Measurements from ENCODE around the gene TRAP1. TPM values are rescaled to one million over a fixed set of nuclear protein-coding genes. Genes with fewer than 3 reads are reported as not detected.

The TRAP1 gene
- total RNA-seq, 2 donors from 2014 or later: 78.1 to 92.9 TPM

GRCh38 chr16:3712861-3713372, 4.4 kb downstream of the TRAP1 start:
- Histone ChIP-seq H3K4me1 (peaks cover 40% of the 10 kb centered on the region), H3K4me3 (no peak overlapping the region), H3K27ac (peak overlapping the region; percentile 35 to 84 (median 76)), H3K9me3 (no peaks in the 10 kb centered on the region), H3K27me3 (no peaks in the 10 kb centered on the region), H3K36me3 (replicated peaks in 1 of 2; ENCODE audit: insufficient read depth in 1 of 2, low read depth in 2 of 2) (no peaks in the 10 kb centered on the region)
- peak in 2 of 3 donors; percentile 44 to 46 for TF ChIP-seq POLR2A (IDR thresholded peaks at IDR 0.05)
- TF ChIP-seq CTCF (IDR thresholded peaks at IDR 0.05): peak in 2 of 7 experiments; percentile 5
- 48 to 55% methylated on average over 8 to 16 of the region's 16 CpGs for WGBS, 2 donors
- intact Hi-C loops (cut with DNase I): no loop called here
- DNase-seq: peak in 3 of 4 donors; percentile 54 to 70 (median 58)
- ATAC-seq: peak; percentile 36

- Histone ChIP-seq H3K4me1 (no peaks in the 10 kb centered on the region), H3K4me3 (no peak overlapping the region), H3K27ac (no peak overlapping the region), H3K27me3 (no peaks in the 10 kb centered on the region), H3K36me3 (replicated peaks in 1 of 2; ENCODE audit: insufficient read depth in 1 of 2, low read depth in 2 of 2) (no peaks in the 10 kb centered on the region), H3K9me3 (no peaks in the 10 kb centered on the region)
- DNase-seq (no peak), ATAC-seq (no peak)
- intact Hi-C loops (cut with DNase I): no loop called here
- WGBS, 2 donors: 89 to 92% methylated on average over 10 of the region's 10 CpGs
- TF ChIP-seq CTCF (IDR thresholded peaks at IDR 0.05) (no peak), POLR2A (IDR thresholded peaks at IDR 0.05) (no peak)
Measured at GRCh38 chr16:3706253-3707012, 10.9 kb downstream of the TRAP1 start.

- no peak overlapping the region for H3K4me3 ChIP-seq
- H3K27ac ChIP-seq: no peak overlapping the region
- no peaks in the 10 kb centered on the region for H3K36me3 ChIP-seq (replicated peaks in 1 of 2; ENCODE audit: insufficient read depth in 1 of 2, low read depth in 2 of 2)
- intact Hi-C loops (cut with DNase I): no loop called here
- ATAC-seq (no peak), DNase-seq (no peak)
- WGBS, 2 donors: 96% methylated on average over 7 of the region's 7 CpGs
- H3K27me3 ChIP-seq: no peaks in the 10 kb centered on the region
- H3K4me1 ChIP-seq: no peaks in the 10 kb centered on the region
- no peak for TF ChIP-seq CTCF (IDR thresholded peaks at IDR 0.05)
- no peak for TF ChIP-seq POLR2A (IDR thresholded peaks at IDR 0.05)
- no peaks in the 10 kb centered on the region for H3K9me3 ChIP-seq
Measured at GRCh38 chr16:3702082-3702481, 15.2 kb downstream of the TRAP1 start.

- 88 to 89% methylated on average over 4 of the region's 4 CpGs for WGBS, 2 donors
- H3K27me3 ChIP-seq: no peaks in the 10 kb centered on the region
- peaks cover 5% of the 10 kb centered on the region for H3K4me1 ChIP-seq
- no peak for ATAC-seq
- no peak overlapping the region for H3K27ac ChIP-seq
- intact Hi-C loops (cut with DNase I): no loop called here
- no peak for TF ChIP-seq POLR2A (IDR thresholded peaks at IDR 0.05)
- TF ChIP-seq CTCF (IDR thresholded peaks at IDR 0.05): no peak
- no peak for DNase-seq
- H3K9me3 ChIP-seq: no peaks in the 10 kb centered on the region
- H3K4me3 ChIP-seq: no peak overlapping the region
- H3K36me3 ChIP-seq (replicated peaks in 1 of 2; ENCODE audit: insufficient read depth in 1 of 2, low read depth in 2 of 2): no peaks in the 10 kb centered on the region
Measured at GRCh38 chr16:3701531-3701930, 15.8 kb downstream of the TRAP1 start.

All from body of pancreas (tissue), 4 donors.